HepG2 (cell line): Measurements from ENCODE around the gene SLC35B2. TPM values are rescaled to one million over a fixed set of nuclear protein-coding genes. Genes with fewer than 3 reads are reported as not detected.
A peak's percentile ranks its signal among the peaks of the same experiment; 100 is the strongest.

Experiments used
- ASH2L ChIP-seq: fragments of 300-600, 200-600 bp; sonication (generic); IDR thresholded peaks from 2 replicates; pipeline ENCODE4 v1.7.0; 2017; ENCODE audit warnings: low read depth, mild to moderate bottlenecking, moderate library complexity, mixed read lengths, low read length; ENCODE audit not compliant: insufficient read length
- ETV5 ChIP-seq: IDR thresholded peaks from 2 replicates; pipeline ENCODE4 v1.6.1; 2018; ENCODE audit warnings: missing biosample characterization, missing genetic modification reagents, inconsistent platforms, borderline replicate concordance
- FOXP4 ChIP-seq: sonication (generic); formaldehyde crosslinking; IDR thresholded peaks from 2 replicates; pipeline ENCODE4 v1.4.0; 2020; ENCODE audit warnings: missing genetic modification reagents
- GPN1 ChIP-seq: sonication (generic); formaldehyde crosslinking; IDR thresholded peaks from 2 replicates; pipeline ENCODE4 v1.5.1; 2020; ENCODE audit warnings: missing genetic modification reagents, borderline replicate concordance
- GZF1 ChIP-seq: sonication (generic); formaldehyde crosslinking; IDR thresholded peaks from 2 replicates; pipeline ENCODE4 v1.5.1; 2020; ENCODE audit warnings: mild to moderate bottlenecking, missing genetic modification reagents
- HDAC1 ChIP-seq: sonication (generic); formaldehyde crosslinking; IDR thresholded peaks from 2 replicates; pipeline ENCODE4 v1.5.1; 2020; ENCODE audit warnings: mild to moderate bottlenecking, missing genetic modification reagents
- KDM1A ChIP-seq: IDR thresholded peaks from 2 replicates; pipeline ENCODE4 v1.6.1; 2016; ENCODE audit warnings: missing compliant biosample characterization
- MXD4 ChIP-seq: IDR thresholded peaks from 2 replicates; pipeline ENCODE4 v1.6.1; 2016; ENCODE audit warnings: mild to moderate bottlenecking, missing biosample characterization, missing genetic modification reagents
- NBN ChIP-seq: fragments of 450-650 bp; conservative IDR thresholded peaks from 2 replicates; pipeline ENCODE4 v1.6.1; 2017
- NFKB2 ChIP-seq: sonication (generic); formaldehyde crosslinking; IDR thresholded peaks from 2 replicates; pipeline ENCODE4 v1.4.0; 2020; ENCODE audit warnings: missing genetic modification reagents, borderline replicate concordance
- NKX3-1 ChIP-seq: sonication (generic); formaldehyde crosslinking; IDR thresholded peaks from 2 replicates; pipeline ENCODE4 v1.5.0; 2020; ENCODE audit warnings: missing genetic modification reagents
- NR1H2 ChIP-seq: sonication (generic); formaldehyde crosslinking; IDR thresholded peaks from 2 replicates; pipeline ENCODE4 v1.8.1; 2022; ENCODE audit warnings: low read depth, missing genetic modification reagents, borderline replicate concordance
- ONECUT2 ChIP-seq: sonication (generic); formaldehyde crosslinking; IDR thresholded peaks from 2 replicates; pipeline ENCODE4 v1.4.0; 2020; ENCODE audit warnings: missing genetic modification reagents
- RBAK ChIP-seq: sonication (generic); formaldehyde crosslinking; IDR thresholded peaks from 2 replicates; pipeline ENCODE4 v1.5.1; 2020; ENCODE audit warnings: mild to moderate bottlenecking, missing genetic modification reagents
- TFDP1 ChIP-seq: IDR thresholded peaks from 2 replicates; pipeline ENCODE4 v1.6.1; 2016; ENCODE audit warnings: missing compliant biosample characterization, missing genetic modification reagents, borderline replicate concordance
- TIGD3 ChIP-seq: sonication (generic); formaldehyde crosslinking; IDR thresholded peaks from 2 replicates; pipeline ENCODE4 v1.5.1; 2020; ENCODE audit warnings: mild to moderate bottlenecking, missing genetic modification reagents, borderline replicate concordance
- ZBTB2 ChIP-seq: sonication (generic); formaldehyde crosslinking; IDR thresholded peaks from 2 replicates; pipeline ENCODE4 v1.8.0; 2022; ENCODE audit warnings: low read depth, missing genetic modification reagents
- ZC3H13 ChIP-seq: sonication (generic); formaldehyde crosslinking; IDR thresholded peaks from 2 replicates; pipeline ENCODE4 v1.8.1; 2023; ENCODE audit warnings: mild to moderate bottlenecking, missing genetic modification reagents, moderate library complexity
- ZKSCAN5 ChIP-seq: sonication (generic); formaldehyde crosslinking; IDR thresholded peaks from 2 replicates; pipeline ENCODE4 v1.5.1; 2020; ENCODE audit warnings: mild to moderate bottlenecking, missing genetic modification reagents
- ZNF12 ChIP-seq: sonication (generic); formaldehyde crosslinking; IDR thresholded peaks from 2 replicates; pipeline ENCODE4 v1.5.0; 2020; ENCODE audit warnings: missing genetic modification reagents
- ZNF563 ChIP-seq: sonication (generic); formaldehyde crosslinking; IDR thresholded peaks from 2 replicates; pipeline ENCODE4 v1.8.0; 2022; ENCODE audit warnings: mild to moderate bottlenecking, moderate library complexity, missing genetic modification reagents
- ZSCAN5A ChIP-seq: sonication (generic); formaldehyde crosslinking; IDR thresholded peaks from 2 replicates; pipeline ENCODE4 v1.8.0; 2022; ENCODE audit warnings: mild to moderate bottlenecking, missing genetic modification reagents, borderline replicate concordance
- polyA plus RNA-seq, 8 experiments: library from polyadenylated mRNA; depleted of rRNA in 3 of 8; stranded (reverse) in 7 of 8; unstranded in 1 of 8; fragments of >200 nt; fragmentation: Illumina TruSeq in 4 of 8; extraction: Trizol in 4 of 8; gene quantifications; 2 replicates each; pipeline versions ENCODE4 v1.2.1 to v1.2.3, GENCODE V29; 2011 to 2016; ENCODE audit warnings: low read depth in 4 of 8, missing spikeins in 1 of 8, mixed read lengths in 1 of 8; ENCODE audit not compliant: insufficient read depth in 1 of 8
- total RNA-seq, 5 experiments: library from RNA; depleted of rRNA; stranded (reverse); fragments of >200 nt; fragmentation: Illumina TruSeq; extraction: Trizol; gene quantifications; 2 replicates each; pipeline ENCODE4 v1.2.3, GENCODE V29; 2016; ENCODE audit warnings: low read depth in 1 of 5

Gene SLC35B2
- total and polyA plus RNA-seq, 2 of the 13 experiments (the other 11 are each of a cell fraction or from before 2014, with no cell fraction given) = 61.1 to 148 TPM

- TF ChIP-seq GPN1 (no peak), KDM1A (CRISPR knock-in tag) (peak; percentile 51; the same call in 1 of the 2 replicates), NR1H2 (no peak), ZBTB2 (CRISPR knock-in tag) (peak; percentile 57; the same call in 1 of the 2 replicates), MXD4 (CRISPR knock-in tag) (peak; percentile 67), NFKB2 (CRISPR knock-in tag) (no peak), FOXP4 (no peak), NBN (no peak), ZNF12 (no peak), HDAC1 (CRISPR knock-in tag) (peak; percentile 71), ETV5 (CRISPR knock-in tag) (peak; percentile 19; the same call in 1 of the 2 replicates), ZC3H13 (CRISPR knock-in tag) (peak; percentile 88), ZKSCAN5 (no peak), ASH2L (peak; percentile 79), ZNF563 (peak; percentile 72; the same call in 1 of the 2 replicates), NKX3-1 (CRISPR knock-in tag) (no peak), RBAK (no peak), GZF1 (CRISPR knock-in tag) (no peak; the same call in 1 of the 2 replicates), TFDP1 (no peak), TIGD3 (CRISPR knock-in tag) (no peak), ZSCAN5A (CRISPR knock-in tag) (no peak), ONECUT2 (CRISPR knock-in tag) (no peak)
These were observed 19.4 kb downstream of the SLC35B2 start (continued) for GRCh38 chr6:44237813-44238433.
